Measurements from ENCODE around the gene DOCK2. TPM values are rescaled to one million over a fixed set of nuclear protein-coding genes. Genes with fewer than 3 reads are reported as not detected.

Gene DOCK2
- total and polyA plus RNA-seq, 2 donors (not counting 1 experiment from before 2014, with no cell fraction given): 112 to 330 TPM

GRCh38 chr5:169701910-169702451 lies 64.9 kb downstream of the DOCK2 start:
- no peak overlapping the region for H3K4me3 Mint-ChIP-seq
- TF ChIP-seq CTCF (IDR thresholded peaks at IDR 0.05) (no peak), EZH2 (IDR thresholded peaks at IDR 0.05; ENCODE audit: borderline replicate concordance, insufficient read depth, low read depth, low read length, poor library complexity, severe bottlenecking) (no peak)
- Histone ChIP-seq H4K20me1 (ENCODE audit: control insufficient read depth, insufficient read depth, low read length, poor library complexity, severe bottlenecking) (no peaks in the 10 kb centered on the region), H3K9me3 (ENCODE audit: control extremely low read depth in 1 of 3, control insufficient read depth in 2 of 3, insufficient read depth in 1 of 3, low read length in 2 of 3) (no peaks in the 10 kb centered on the region), H3K79me2 (ENCODE audit: control insufficient read depth, insufficient read depth, low read length) (peaks cover 3% of the 10 kb centered on the region), H3K4me3 (ENCODE audit: control extremely low read depth in 1 of 5, extremely low read depth in 1 of 5, insufficient read depth in 1 of 5, low read depth in 2 of 5, low read length in 4 of 5) (no peak overlapping the region), H3K36me3 (replicated peaks in 1 of 2; ENCODE audit: control extremely low read depth in 1 of 2, control insufficient read depth in 1 of 2, extremely low read depth in 1 of 2, insufficient read depth in 2 of 2, low read length in 1 of 2) (peaks cover 6 to 93% of the 10 kb centered on the region in 2 experiments), H2AFZ (ENCODE audit: insufficient read depth, low read depth, low read length, poor library complexity, severe bottlenecking) (no peak overlapping the region), H3K4me1 (ENCODE audit: control insufficient read depth in 2 of 2, insufficient read depth in 2 of 2, low read length in 2 of 2) (peaks cover 0 to 39% of the 10 kb centered on the region in 2 donors), H3K9ac (ENCODE audit: low read length) (no peak overlapping the region), H3K27ac (ENCODE audit: low read length in 2 of 2) (peak overlapping the region; percentile 65 to 66), H3K4me2 (replicated peaks; ENCODE audit: low read depth, low read length, poor library complexity, severe bottlenecking) (no peak overlapping the region), H3K27me3 (replicated peaks in 1 of 4; ENCODE audit: control extremely low read depth in 1 of 4, control insufficient read depth in 3 of 4, insufficient read depth in 4 of 4, low read length in 3 of 4) (no peaks in the 10 kb centered on the region)
- H3K27ac Mint-ChIP-seq: peak overlapping the region; percentile 90
- ATAC-seq (ENCODE audit: low read depth) (no peak), DNase-seq (no peak)
- ChIA-PET POLR2A (no interaction called here), CTCF (interaction anchor here (0.6 to 1.5 kb wide), 3 partner anchors 43 to 279 kb away, joined by 3 to 7 read pairs (median 5); partner anchors contain the start of gene INSYN2B)
- WGBS (ENCODE audit: insufficient coverage): 100% methylated on average over 3 of the region's 8 CpGs
- H3K9me3 Mint-ChIP-seq (ENCODE audit: insufficient read depth): no peaks in the 10 kb centered on the region
- intact Hi-C loops (cut with micrococcal nuclease): no loop called here
- H3K4me1 Mint-ChIP-seq: peaks cover 46% of the 10 kb centered on the region
- H3K27me3 Mint-ChIP-seq: no peaks in the 10 kb centered on the region

- CTCF ChIA-PET: interaction anchor here (0.7 to 1.5 kb wide), 2 partner anchors 87 to 278 kb away, joined by 3 to 7 read pairs; partner anchors contain the start of gene INSYN2B
- DNase-seq (peak; percentile 48), ATAC-seq (ENCODE audit: low read depth) (peak; percentile 78)
- H3K9ac ChIP-seq (ENCODE audit: low read length): no peak overlapping the region
- H3K27me3 Mint-ChIP-seq: no peaks in the 10 kb centered on the region
- H3K27me3 ChIP-seq (replicated peaks in 1 of 4; ENCODE audit: control extremely low read depth in 1 of 4, control insufficient read depth in 3 of 4, insufficient read depth in 4 of 4, low read length in 3 of 4): no peaks in the 10 kb centered on the region
- 70% methylated on average over 2 of the region's 7 CpGs for WGBS (ENCODE audit: insufficient coverage)
- peak overlapping the region; percentile 35 for H3K4me3 Mint-ChIP-seq
- peak overlapping the region; percentile 90 for H3K27ac Mint-ChIP-seq
- H3K9me3 Mint-ChIP-seq (ENCODE audit: insufficient read depth): no peaks in the 10 kb centered on the region
- H2AFZ ChIP-seq (ENCODE audit: insufficient read depth, low read depth, low read length, poor library complexity, severe bottlenecking): no peak overlapping the region
- H3K4me1 Mint-ChIP-seq: peaks cover 50% of the 10 kb centered on the region
- H3K4me3 ChIP-seq (ENCODE audit: control extremely low read depth in 1 of 5, extremely low read depth in 1 of 5, insufficient read depth in 1 of 5, low read depth in 2 of 5, low read length in 4 of 5): no peak overlapping the region
- no peaks in the 10 kb centered on the region for H3K9me3 ChIP-seq (ENCODE audit: control extremely low read depth in 1 of 3, control insufficient read depth in 2 of 3, insufficient read depth in 1 of 3, low read length in 2 of 3)
- peaks cover 5 to 92% of the 10 kb centered on the region in 2 experiments for H3K36me3 ChIP-seq (replicated peaks in 1 of 2; ENCODE audit: control extremely low read depth in 1 of 2, control insufficient read depth in 1 of 2, extremely low read depth in 1 of 2, insufficient read depth in 2 of 2, low read length in 1 of 2)
- TF ChIP-seq CTCF (IDR thresholded peaks at IDR 0.05): no peak
- TF ChIP-seq EZH2 (IDR thresholded peaks at IDR 0.05; ENCODE audit: borderline replicate concordance, insufficient read depth, low read depth, low read length, poor library complexity, severe bottlenecking): no peak
- peaks cover 3% of the 10 kb centered on the region for H3K79me2 ChIP-seq (ENCODE audit: control insufficient read depth, insufficient read depth, low read length)
- no peaks in the 10 kb centered on the region for H4K20me1 ChIP-seq (ENCODE audit: control insufficient read depth, insufficient read depth, low read length, poor library complexity, severe bottlenecking)
- peaks cover 0 to 39% of the 10 kb centered on the region in 2 donors for H3K4me1 ChIP-seq (ENCODE audit: control insufficient read depth in 2 of 2, insufficient read depth in 2 of 2, low read length in 2 of 2)
- peak overlapping the region; percentile 65 to 66 for H3K27ac ChIP-seq (ENCODE audit: low read length in 2 of 2)
- H3K4me2 ChIP-seq (replicated peaks; ENCODE audit: low read depth, low read length, poor library complexity, severe bottlenecking): no peak overlapping the region
- POLR2A ChIA-PET: no interaction called here
- intact Hi-C loops (cut with micrococcal nuclease): no loop called here
These were observed 65.8 kb downstream of the DOCK2 start for GRCh38 chr5:169702693-169703481.
